ENCODE data around the gene GATA5.

DNA sequence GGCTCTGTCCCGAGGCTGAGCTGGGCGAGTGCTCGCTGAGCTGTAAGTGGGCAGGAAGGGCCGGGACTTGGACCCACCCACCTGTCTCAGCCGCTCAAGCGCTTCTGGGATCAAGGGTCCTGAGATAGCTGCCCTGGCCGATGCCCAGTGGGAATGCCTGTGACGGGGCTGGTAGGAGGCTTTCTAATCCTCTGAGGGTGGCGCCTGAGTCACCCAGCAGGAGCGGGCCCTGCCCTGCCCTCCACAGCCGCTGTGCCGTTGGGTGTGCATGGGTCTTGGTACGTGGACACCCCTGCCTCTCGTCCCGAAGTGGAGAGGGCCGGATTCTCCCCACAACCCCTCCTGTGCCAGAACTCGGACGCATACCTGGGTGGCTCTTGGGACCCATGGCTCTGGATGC lies 43.1 kb upstream of the GATA5 start:
- TF ChIP-seq POLR2A (IDR thresholded peaks at IDR 0.05; ENCODE audit: low read depth, low read length), result no peak
- TF ChIP-seq POLR2AphosphoS5 (IDR thresholded peaks at IDR 0.05; ENCODE audit: low read depth, low read length), result no peak
- TF ChIP-seq TAF1 (IDR thresholded peaks at IDR 0.05; ENCODE audit: borderline replicate concordance, low read depth, low read length), result no peak

All from GM12892 (cell line).